ENCODE data around the gene RPP25L. TPM values are rescaled to one million over a fixed set of nuclear protein-coding genes. Genes with fewer than 3 reads are reported as not detected.

The RPP25L gene
- total and polyA plus RNA-seq, 2 of the 4 experiments (the other 2 are of a cell fraction) = 20.4 to 26.3 TPM

GRCh38 chr9:34606905-34607304 lies 5.0 kb downstream of the RPP25L start:
- no peak overlapping the region for H2AFZ ChIP-seq (replicated peaks; ENCODE audit: low read length, poor library complexity)
- H3K4ac ChIP-seq (ENCODE audit: low read depth, low read length) = no peak overlapping the region
- H2BK5ac ChIP-seq (ENCODE audit: low read depth, low read length, poor library complexity, severe bottlenecking) = no peak overlapping the region
- DNase-seq = no peak
- H3K9me1 ChIP-seq (ENCODE audit: insufficient read depth, low read length) = peaks cover 12% of the 10 kb centered on the region
- H4K91ac ChIP-seq (ENCODE audit: insufficient read depth, low read depth, low read length) = no peak overlapping the region
- POLR2A ChIA-PET (ENCODE audit: unreplicated experiment) = no interaction called here
- intact Hi-C loops (cut with micrococcal nuclease) = no loop called here
- in situ Hi-C loops (cut with MboI; ENCODE audit: low sequenced_read_pairs) = loop anchor here (10.0 kb wide), 1 partner anchor 172 kb away; no protein-coding TSS in a partner anchor
- H4K5ac ChIP-seq (ENCODE audit: low read depth, low read length) = no peak overlapping the region
- H3K4me2 ChIP-seq (ENCODE audit: low read depth, low read length) = no peak overlapping the region
- TF ChIP-seq ELK1 (IDR thresholded peaks at IDR 0.05; ENCODE audit: borderline replicate concordance, low read depth, low read length) = no peak
- TF ChIP-seq SMC3 (IDR thresholded peaks at IDR 0.05; ENCODE audit: low read depth, low read length) = no peak
- no peak for TF ChIP-seq NFE2L2 (IDR thresholded peaks at IDR 0.05; ENCODE audit: low read depth, low read length)
- TF ChIP-seq FOS (IDR thresholded peaks at IDR 0.05; ENCODE audit: low read depth, low read length) = no peak
- TF ChIP-seq BHLHE40 (IDR thresholded peaks at IDR 0.05; ENCODE audit: low read depth, low read length) = no peak
- TF ChIP-seq RFX5 (IDR thresholded peaks at IDR 0.05; ENCODE audit: low read depth, low read length) = no peak
- no peak for TF ChIP-seq CTCF (conservative IDR thresholded peaks at IDR 0.05; ENCODE audit: low read depth, low read length)
- no peak for TF ChIP-seq MAZ (IDR thresholded peaks at IDR 0.05; ENCODE audit: borderline replicate concordance, low read depth, low read length)
- peaks cover 8 to 15% of the 10 kb centered on the region in 2 experiments; a peak in 3 of 4 replicates for H3K79me1 ChIP-seq (ENCODE audit: low read depth in 1 of 2, low read length in 2 of 2)
- no peak overlapping the region for H4K8ac ChIP-seq (ENCODE audit: low read depth in 2 of 2, low read length in 2 of 2)
- H2BK120ac ChIP-seq (ENCODE audit: low read depth, low read length) = no peak overlapping the region
- H2AK9ac ChIP-seq (replicated peaks; ENCODE audit: low read depth, low read length, poor library complexity) = no peak overlapping the region
- WGBS, 2 experiments (ENCODE audit: extremely low coverage in 2 of 2, insufficient read length in 1 of 2) = 100% methylated on average over 1 of the region's 3 CpGs; no CpG with 5 or more reads in 1 of the 2 experiments
- H3K36me3 ChIP-seq (ENCODE audit: control insufficient read depth, insufficient read depth, low read length) = peaks cover 3% of the 10 kb centered on the region; the same call in 1 of the 2 replicates
- H3K9ac ChIP-seq (ENCODE audit: low read depth, low read length) = no peak overlapping the region
- H3K56ac ChIP-seq (ENCODE audit: extremely low read depth, insufficient read depth, low read length) = no peak overlapping the region
- peaks cover 6% of the 10 kb centered on the region; the same call in 1 of the 2 replicates for H3K4me1 ChIP-seq (ENCODE audit: control insufficient read depth, insufficient read depth, low read length)
- no peak overlapping the region for H3K23ac ChIP-seq (ENCODE audit: low read depth, low read length)
- no peak overlapping the region for H3K18ac ChIP-seq (ENCODE audit: low read depth, low read length)
- H3K27me3 ChIP-seq (ENCODE audit: control insufficient read depth, insufficient read depth, low read length) = peaks cover 25% of the 10 kb centered on the region
- no peak overlapping the region for H3K27ac ChIP-seq (ENCODE audit: insufficient read depth, low read length)
- no peaks in the 10 kb centered on the region for H3K9me3 ChIP-seq (ENCODE audit: control insufficient read depth, insufficient read depth, low read length)
- no peak overlapping the region for H2BK20ac ChIP-seq (ENCODE audit: low read depth, low read length)
- CTCF ChIA-PET = no interaction called here
- no peak overlapping the region for H2BK15ac ChIP-seq (ENCODE audit: low read depth, low read length)
- peaks cover 5% of the 10 kb centered on the region; the same call in 1 of the 2 replicates for H4K20me1 ChIP-seq (ENCODE audit: insufficient read depth, low read length)
- no peak overlapping the region for H2AK5ac ChIP-seq (ENCODE audit: low read depth, low read length)
- no peak for ATAC-seq (ENCODE audit: low read depth)
- BruUV-seq (replicated peaks) = no TSS peak
- dilution Hi-C loops (cut with HindIII; ENCODE audit: low sequenced_read_pairs, unreplicated experiment) = no loop called here
- no peak overlapping the region for H3K4me3 ChIP-seq (ENCODE audit: insufficient read depth, low read depth, low read length)
- H3K14ac ChIP-seq (replicated peaks; ENCODE audit: low read depth, low read length) = no peak overlapping the region

Measured in IMR-90 (cell line).